HG03354 (cell line): Measurements from ENCODE around the gene RNF208.

ENCODE experiments used
- ATAC-seq: cut with Tn5 transposase; IDR thresholded peaks from one replicate; pipeline ENCODE4 v1.9.1; 2021; ENCODE audit warnings: mild to moderate bottlenecking; ENCODE audit not compliant: unreplicated experiment, poor library complexity, severe bottlenecking

Gene RNF208

GRCh38 chr9:137218212-137218753, 3.8 kb downstream of the RNF208 start:
- no peak for ATAC-seq

- ATAC-seq = no peak
Observed at GRCh38 chr9:137217276-137218211, 4.5 kb downstream of the RNF208 start.

GRCh38 chr9:137216188-137216965, 5.7 kb downstream of the RNF208 start:
- ATAC-seq = no peak

- no peak for ATAC-seq
Observed at GRCh38 chr9:137215196-137215986, 6.6 kb downstream of the RNF208 start.

- ATAC-seq = no peak
Observed at GRCh38 chr9:137214620-137215019, 7.4 kb downstream of the RNF208 start.

GRCh38 chr9:137213160-137214060, 8.6 kb downstream of the RNF208 start:
- no peak for ATAC-seq

- no peak for ATAC-seq
Observed at GRCh38 chr9:137212520-137212919, 9.5 kb downstream of the RNF208 start.

GRCh38 chr9:137211532-137211931, 10.5 kb downstream of the RNF208 start:
- no peak for ATAC-seq

GRCh38 chr9:137206602-137207001, 15.4 kb downstream of the RNF208 start:
- no peak for ATAC-seq

- peak; percentile 54 for ATAC-seq
Observed at GRCh38 chr9:137205126-137206069, 16.6 kb downstream of the RNF208 start, which contains the start of the genes NDOR1 and TMEM203. Gene NDOR1 (plus strand): TSS chr9:137205700. CDS start chr9:137205778, 78 bp downstream. Gene TMEM203 (minus strand): TSS chr9:137205648. CDS start chr9:137205414, 234 bp downstream.

GRCh38 chr9:137204731-137205125, 17.3 kb downstream of the RNF208 start:
- no peak for ATAC-seq

- no peak for ATAC-seq
Observed at GRCh38 chr9:137202966-137203365, 19.1 kb downstream of the RNF208 start.

- no peak for ATAC-seq
Observed at GRCh38 chr9:137201205-137201868, 20.7 kb downstream of the RNF208 start.

GRCh38 chr9:137200311-137201204, 21.5 kb downstream of the RNF208 start, which contains the start of gene TPRN:
Gene TPRN (minus strand): TSS chr9:137200741. CDS start chr9:137200711, 30 bp downstream.
- peak; percentile 86 for ATAC-seq

GRCh38 chr9:137199411-137200121, 22.5 kb downstream of the RNF208 start:
- no peak for ATAC-seq
